Measurements from ENCODE around the gene HPCAL4.

The HPCAL4 gene

DNA sequence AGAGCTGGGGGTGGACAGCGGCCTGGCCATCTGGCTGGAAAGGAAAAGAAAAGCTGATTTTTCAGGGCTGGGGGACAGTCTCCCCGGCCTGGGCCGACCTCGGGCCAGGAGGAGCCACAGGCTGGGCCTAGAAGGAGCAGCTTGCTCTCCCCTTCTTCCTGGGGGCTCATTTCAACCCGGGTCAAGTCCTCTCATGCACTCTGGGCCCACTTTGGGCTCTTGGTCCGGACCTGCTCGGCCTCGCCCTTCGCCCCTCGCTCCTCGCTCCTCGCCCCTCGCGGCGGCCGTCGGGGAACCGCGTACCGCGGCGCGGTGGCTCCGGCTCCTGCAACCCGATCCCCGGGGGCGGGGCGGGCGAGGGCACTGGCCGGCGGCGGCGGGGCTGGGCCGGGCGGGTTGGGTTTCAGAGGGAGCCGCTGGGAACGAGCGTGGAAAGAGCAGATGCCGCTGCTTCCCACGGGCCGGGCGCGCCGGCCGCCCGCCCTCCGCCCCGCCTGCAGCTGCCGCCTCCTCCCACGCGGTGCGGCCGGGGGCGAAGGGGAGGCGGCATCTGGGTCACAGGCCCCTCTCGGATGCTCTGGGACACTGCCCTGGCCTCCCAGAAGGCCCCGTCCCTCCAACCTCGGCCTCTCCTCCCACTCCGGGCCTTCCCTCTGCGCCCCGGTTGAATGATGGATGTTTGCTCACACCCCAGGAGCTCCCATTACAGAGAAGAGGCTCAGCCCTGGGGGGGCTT lies 58.4 kb downstream of the HPCAL4 start:
- no peak for DNase-seq (ENCODE audit: extremely low read depth, insufficient read length)

GRCh38 chr1:39632323-39632681 lies 58.9 kb downstream of the HPCAL4 start:
- no peak for DNase-seq (ENCODE audit: extremely low read depth, insufficient read length)
- no peak for TF ChIP-seq CTCF (IDR thresholded peaks at IDR 0.05; ENCODE audit: insufficient read depth, low read length, poor library complexity, severe bottlenecking)
- Histone ChIP-seq H3K4me3 (replicated peaks; ENCODE audit: low read depth, low read length) (no peak overlapping the region), H3K36me3 (ENCODE audit: control insufficient read depth, insufficient read depth, low read length) (no peaks in the 10 kb centered on the region), H3K27me3 (replicated peaks; ENCODE audit: control insufficient read depth, insufficient read depth, low read length) (no peaks in the 10 kb centered on the region; the same call in 1 of the 2 replicates)

More for the DNA sequence above, 58.4 kb downstream of the HPCAL4 start:
- Histone ChIP-seq H3K4me3 (replicated peaks; ENCODE audit: low read depth, low read length) (no peak overlapping the region), H3K27me3 (replicated peaks; ENCODE audit: control insufficient read depth, insufficient read depth, low read length) (no peaks in the 10 kb centered on the region; the same call in 1 of the 2 replicates), H3K36me3 (ENCODE audit: control insufficient read depth, insufficient read depth, low read length) (no peaks in the 10 kb centered on the region)
- TF ChIP-seq CTCF (IDR thresholded peaks at IDR 0.05; ENCODE audit: insufficient read depth, low read length, poor library complexity, severe bottlenecking) = no peak

- Histone ChIP-seq H3K36me3 (ENCODE audit: control insufficient read depth, insufficient read depth, low read length) (no peaks in the 10 kb centered on the region), H3K4me3 (replicated peaks; ENCODE audit: low read depth, low read length) (no peak overlapping the region), H3K27me3 (replicated peaks; ENCODE audit: control insufficient read depth, insufficient read depth, low read length) (no peaks in the 10 kb centered on the region; the same call in 1 of the 2 replicates)
- no peak for DNase-seq (ENCODE audit: extremely low read depth, insufficient read length)
- TF ChIP-seq CTCF (IDR thresholded peaks at IDR 0.05; ENCODE audit: insufficient read depth, low read length, poor library complexity, severe bottlenecking) = no peak
Observed at GRCh38 chr1:39631361-39632322, 59.6 kb downstream of the HPCAL4 start.

DNA sequence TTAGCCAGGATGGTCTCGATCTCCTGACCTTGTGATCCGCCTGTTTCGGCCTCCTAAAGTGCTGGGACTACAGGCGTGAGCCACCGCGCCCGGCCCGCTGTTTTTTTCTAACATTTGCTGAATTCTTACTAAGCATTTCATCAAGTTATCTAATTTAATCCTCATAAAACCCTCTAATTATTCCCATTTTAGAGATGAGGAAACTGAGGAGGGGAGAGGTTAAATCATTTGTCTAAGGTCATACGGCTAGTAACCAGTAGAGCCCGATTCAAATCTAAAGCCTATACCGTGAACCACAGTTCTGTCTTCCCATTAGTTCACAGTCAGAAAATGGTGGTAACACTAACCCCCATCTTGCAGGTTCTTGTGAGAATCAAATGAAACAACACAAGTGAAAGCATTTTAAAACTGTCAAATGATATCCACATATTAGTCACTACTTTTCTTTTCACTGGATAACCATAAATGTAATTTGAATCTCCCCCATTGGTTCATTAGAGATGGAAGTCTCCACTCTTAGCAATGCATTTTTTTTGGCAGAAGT lies 62.4 kb downstream of the HPCAL4 start:
- no peaks in the 10 kb centered on the region; the same call in none of the 2 replicates for H3K27me3 ChIP-seq (replicated peaks; ENCODE audit: control insufficient read depth, insufficient read depth, low read length)
- H3K4me3 ChIP-seq (replicated peaks; ENCODE audit: low read depth, low read length) = no peak overlapping the region
- no peak for DNase-seq (ENCODE audit: extremely low read depth, insufficient read length)
- TF ChIP-seq CTCF (IDR thresholded peaks at IDR 0.05; ENCODE audit: insufficient read depth, low read length, poor library complexity, severe bottlenecking) = no peak
- H3K36me3 ChIP-seq (ENCODE audit: control insufficient read depth, insufficient read depth, low read length) = no peaks in the 10 kb centered on the region
